LNCAP (cell line): ENCODE data around the gene TMEM125.

ENCODE experiments used
- CTCF ChIP-seq: fragments of 450-650 bp; IDR thresholded peaks from 2 replicates; pipeline ENCODE4 v1.5.1; 2017; ENCODE audit warnings: mild to moderate bottlenecking

The TMEM125 gene

GRCh38 chr1:43284065-43284464, 14.3 kb downstream of the TMEM125 start:
- TF ChIP-seq CTCF: no peak

- no peak for TF ChIP-seq CTCF
Measured at GRCh38 chr1:43284546-43285110, 14.8 kb downstream of the TMEM125 start.

- TF ChIP-seq CTCF: peak; percentile 72
Measured at GRCh38 chr1:43285269-43285990, 15.6 kb downstream of the TMEM125 start, which contains the start of gene C1orf210. Gene C1orf210, minus strand, starts transcription at chr1:43285581. Its CDS starts 2,311 bp downstream, at chr1:43283270.

GRCh38 chr1:43286115-43286514, 16.3 kb downstream of the TMEM125 start:
- no peak for TF ChIP-seq CTCF

- no peak for TF ChIP-seq CTCF
Measured at GRCh38 chr1:43286533-43286932, 16.8 kb downstream of the TMEM125 start.

GRCh38 chr1:43288058-43288784, 18.4 kb downstream of the TMEM125 start:
- TF ChIP-seq CTCF: no peak

GRCh38 chr1:43288785-43289706, 19.3 kb downstream of the TMEM125 start:
- TF ChIP-seq CTCF: no peak
